NT2/D1 (cell line): ENCODE measurements around the gene TLR4.

Source experiments
- DNase-seq: peaks from one replicate; pipeline ENCODE4 v3.0.0-alpha.2; 2011; ENCODE audit warnings: low read depth, low spot score
- H3K27me3 ChIP-seq: 2 replicates; pipeline ENCODE4 v1.6.0; 2011; ENCODE audit warnings: mild to moderate bottlenecking; ENCODE audit not compliant: insufficient read length, insufficient read depth
- H3K36me3 ChIP-seq: 2 replicates; pipeline ENCODE4 v1.6.1; 2011; ENCODE audit warnings: mild to moderate bottlenecking, low read length, mixed read lengths; ENCODE audit not compliant: insufficient read depth, insufficient read length
- H3K4me1 ChIP-seq: 2 replicates; pipeline ENCODE4 v1.5.1; 2011; ENCODE audit not compliant: insufficient read depth, insufficient read length
- H3K4me3 ChIP-seq: 2 replicates; pipeline ENCODE4 v1.5.1; 2011; ENCODE audit warnings: low read depth; ENCODE audit not compliant: insufficient read length
- H3K9ac ChIP-seq: 2 replicates; pipeline ENCODE4 v1.6.0; 2011; ENCODE audit warnings: low read depth; ENCODE audit not compliant: insufficient read length
- H3K9me3 ChIP-seq: 2 replicates; pipeline ENCODE4 v1.5.1; 2011; ENCODE audit warnings: mild to moderate bottlenecking, low read length; ENCODE audit not compliant: insufficient read depth
- SUZ12 ChIP-seq: IDR thresholded peaks from 2 replicates; pipeline ENCODE4 v1.6.1; 2011; ENCODE audit not compliant: insufficient read length, insufficient read depth; ENCODE audit errors: extremely low read depth
- YY1 ChIP-seq: IDR thresholded peaks from 2 replicates; pipeline ENCODE4 v1.6.1; 2011; ENCODE audit not compliant: insufficient read length, insufficient read depth
- ZNF274 ChIP-seq: IDR thresholded peaks from 2 replicates; pipeline ENCODE4 v1.6.1; 2011; ENCODE audit warnings: mild to moderate bottlenecking, low read depth, low read length

The TLR4 gene

DNA sequence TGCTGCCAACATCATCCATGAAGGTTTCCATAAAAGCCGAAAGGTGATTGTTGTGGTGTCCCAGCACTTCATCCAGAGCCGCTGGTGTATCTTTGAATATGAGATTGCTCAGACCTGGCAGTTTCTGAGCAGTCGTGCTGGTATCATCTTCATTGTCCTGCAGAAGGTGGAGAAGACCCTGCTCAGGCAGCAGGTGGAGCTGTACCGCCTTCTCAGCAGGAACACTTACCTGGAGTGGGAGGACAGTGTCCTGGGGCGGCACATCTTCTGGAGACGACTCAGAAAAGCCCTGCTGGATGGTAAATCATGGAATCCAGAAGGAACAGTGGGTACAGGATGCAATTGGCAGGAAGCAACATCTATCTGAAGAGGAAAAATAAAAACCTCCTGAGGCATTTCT is 10.1 kb downstream of the TLR4 start:
- no peak for DNase-seq
- no peaks in the 10 kb centered on the region for H3K9me3 ChIP-seq
- no peaks in the 10 kb centered on the region for H3K4me1 ChIP-seq

GRCh38 chr9:117715411-117715989 is 11.3 kb downstream of the TLR4 start:
- Histone ChIP-seq H3K9ac (no peak overlapping the region), H3K4me1 (no peaks in the 10 kb centered on the region), H3K4me3 (no peak overlapping the region), H3K27me3 (no peaks in the 10 kb centered on the region), H3K36me3 (no peaks in the 10 kb centered on the region), H3K9me3 (no peaks in the 10 kb centered on the region)
- TF ChIP-seq SUZ12 (no peak), ZNF274 (no peak), YY1 (no peak)
- DNase-seq, result no peak

More for the DNA sequence above, 10.1 kb downstream of the TLR4 start:
- Histone ChIP-seq H3K4me3 (no peak overlapping the region), H3K9ac (no peak overlapping the region), H3K27me3 (no peaks in the 10 kb centered on the region), H3K36me3 (no peaks in the 10 kb centered on the region)
- TF ChIP-seq YY1, result no peak
- TF ChIP-seq ZNF274, result no peak
- no peak for TF ChIP-seq SUZ12

DNA sequence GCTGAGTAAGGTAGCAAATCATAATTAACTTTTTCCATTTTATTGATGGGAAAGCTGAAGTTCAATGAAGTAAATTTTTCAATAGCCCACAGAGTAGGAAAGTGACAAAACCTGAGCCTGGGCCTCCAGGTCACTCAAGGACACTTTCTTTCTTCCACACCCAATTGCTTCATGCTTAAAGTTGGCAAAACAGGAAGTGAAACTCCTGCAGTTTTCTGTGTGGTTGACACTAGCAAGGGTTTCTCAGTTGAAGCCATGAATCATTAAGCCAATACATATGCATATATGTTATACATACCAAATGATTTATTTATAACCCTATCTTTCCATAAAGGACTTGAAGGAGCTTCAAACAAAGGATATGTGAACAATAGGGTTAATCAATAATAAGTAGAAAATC is 13.9 kb downstream of the TLR4 start:
- Histone ChIP-seq H3K27me3 (no peaks in the 10 kb centered on the region), H3K4me3 (no peak overlapping the region), H3K4me1 (no peaks in the 10 kb centered on the region), H3K9me3 (no peaks in the 10 kb centered on the region), H3K36me3 (no peaks in the 10 kb centered on the region), H3K9ac (no peak overlapping the region)
- DNase-seq, result no peak
- TF ChIP-seq ZNF274 (no peak), SUZ12 (no peak), YY1 (no peak)

- H3K9ac ChIP-seq, result no peak overlapping the region
- no peaks in the 10 kb centered on the region for H3K4me1 ChIP-seq
- no peak for DNase-seq
- no peaks in the 10 kb centered on the region for H3K27me3 ChIP-seq
- TF ChIP-seq YY1, result no peak
- TF ChIP-seq SUZ12, result no peak
- no peak for TF ChIP-seq ZNF274
- no peaks in the 10 kb centered on the region for H3K36me3 ChIP-seq
- no peak overlapping the region for H3K4me3 ChIP-seq
- H3K9me3 ChIP-seq, result no peaks in the 10 kb centered on the region
Measured at GRCh38 chr9:117718701-117719100, 14.5 kb downstream of the TLR4 start.

- TF ChIP-seq SUZ12, result no peak
- TF ChIP-seq YY1, result no peak
- no peak for TF ChIP-seq ZNF274
- H3K36me3 ChIP-seq, result no peaks in the 10 kb centered on the region
- H3K4me3 ChIP-seq, result no peak overlapping the region
- H3K9me3 ChIP-seq, result no peaks in the 10 kb centered on the region
- no peak overlapping the region for H3K9ac ChIP-seq
- H3K4me1 ChIP-seq, result no peaks in the 10 kb centered on the region
- H3K27me3 ChIP-seq, result no peaks in the 10 kb centered on the region
- DNase-seq, result no peak
Measured at GRCh38 chr9:117719161-117719920, 15.1 kb downstream of the TLR4 start.

- H3K36me3 ChIP-seq, result no peaks in the 10 kb centered on the region
- H3K9me3 ChIP-seq, result no peaks in the 10 kb centered on the region
- DNase-seq, result no peak
- no peak for TF ChIP-seq SUZ12
- no peak for TF ChIP-seq ZNF274
- no peak for TF ChIP-seq YY1
- no peak overlapping the region for H3K9ac ChIP-seq
- H3K4me3 ChIP-seq, result no peak overlapping the region
- no peaks in the 10 kb centered on the region for H3K27me3 ChIP-seq
- H3K4me1 ChIP-seq, result no peaks in the 10 kb centered on the region
Measured at GRCh38 chr9:117720066-117720465, 15.9 kb downstream of the TLR4 start.

GRCh38 chr9:117720555-117720954 is 16.4 kb downstream of the TLR4 start:
- Histone ChIP-seq H3K9ac (no peak overlapping the region), H3K4me3 (no peak overlapping the region), H3K4me1 (no peaks in the 10 kb centered on the region), H3K36me3 (no peaks in the 10 kb centered on the region), H3K27me3 (no peaks in the 10 kb centered on the region), H3K9me3 (no peaks in the 10 kb centered on the region)
- TF ChIP-seq ZNF274 (no peak), YY1 (no peak), SUZ12 (no peak)
- DNase-seq, result no peak
